GM12891 (cell line): Measurements from ENCODE around the gene KCNN2.

Source experiments
- DNase-seq: peaks from one replicate; pipeline ENCODE4 v3.0.0; 2011; ENCODE audit warnings: low spot score; ENCODE audit not compliant: insufficient read length
- FAIRE-seq: peaks from 2 replicates; lab custom pipeline; 2011; peaks lifted over from hg19 to GRCh38; lab: Jason Lieb, UNC
- PAX5 ChIP-seq: IDR thresholded peaks from 2 replicates; pipeline ENCODE4 v1.6.1; 2011; ENCODE audit warnings: low read length, moderate library complexity, mild to moderate bottlenecking; ENCODE audit not compliant: insufficient read depth, severe bottlenecking
- POLR2A ChIP-seq: IDR thresholded peaks from 2 replicates; pipeline ENCODE4 v1.6.1; 2011; ENCODE audit warnings: low read depth, low read length, control low read depth
- POLR2AphosphoS5 ChIP-seq: IDR thresholded peaks from 2 replicates; pipeline ENCODE4 v1.6.1; 2011; ENCODE audit warnings: low read depth, low read length, control low read depth
- POU2F2 ChIP-seq: IDR thresholded peaks from 2 replicates; pipeline ENCODE4 v1.6.1; 2011; ENCODE audit warnings: low read depth, mild to moderate bottlenecking, control low read depth, low read length, moderate library complexity
- SPI1 ChIP-seq: IDR thresholded peaks from 2 replicates; pipeline ENCODE4 v1.6.1; 2011; ENCODE audit warnings: low read depth, low read length, control low read depth
- TAF1 ChIP-seq: IDR thresholded peaks from 2 replicates; pipeline ENCODE4 v1.6.1; 2011; ENCODE audit warnings: low read depth, low read length, control low read depth

Gene KCNN2

DNA sequence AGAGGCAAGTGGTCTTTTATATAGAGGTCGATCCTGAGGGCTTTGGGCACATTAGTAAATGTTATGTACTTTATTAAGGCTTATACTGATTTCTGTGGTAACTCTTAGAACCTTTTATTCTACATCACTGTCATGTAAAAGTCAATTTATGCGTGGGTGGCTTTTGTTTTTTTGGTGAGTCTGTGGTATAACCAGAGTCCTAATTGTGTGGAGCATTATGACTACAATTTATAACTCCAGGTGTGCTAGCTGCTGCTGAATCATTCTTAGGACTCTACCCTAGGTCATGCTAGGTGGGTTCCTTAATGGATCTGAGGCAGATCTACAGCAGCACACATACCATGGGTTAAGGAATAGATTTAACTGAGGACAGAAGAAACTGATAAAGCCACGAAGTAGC, 33.9 kb upstream of the KCNN2 start:
- FAIRE-seq: no peak

DNA sequence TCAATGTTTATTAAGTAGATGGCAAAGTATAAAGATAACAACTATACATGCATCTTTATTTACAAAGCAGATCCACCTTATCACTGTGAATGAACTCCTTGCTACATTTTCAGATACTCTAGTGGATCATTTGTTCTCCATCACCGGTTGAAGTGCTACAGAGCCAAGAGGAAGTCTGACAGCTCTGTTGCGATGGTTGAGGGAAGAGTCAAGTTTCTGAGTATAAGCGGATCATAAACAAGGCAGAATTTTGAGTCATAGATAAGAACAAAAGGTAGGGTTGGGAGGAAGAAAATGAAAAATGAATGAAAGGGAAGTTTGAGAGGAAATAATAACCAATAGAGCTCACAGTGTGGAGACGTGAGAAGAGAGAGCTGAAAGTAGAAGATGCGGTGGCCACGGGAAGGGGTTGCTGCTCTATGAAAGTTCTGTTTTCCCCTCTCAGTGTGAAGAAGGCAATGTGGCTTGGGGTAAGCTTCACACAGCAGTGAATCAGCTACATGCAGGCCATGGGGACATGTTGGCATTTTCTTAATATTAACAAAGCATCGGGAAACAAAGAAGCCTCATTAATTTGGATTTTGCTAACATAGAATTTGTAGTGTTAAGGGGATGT, 30.8 kb upstream of the KCNN2 start:
- TF ChIP-seq POU2F2 (no peak), SPI1 (no peak), POLR2A (no peak)
- DNase-seq: no peak
- no peak for FAIRE-seq

More for the DNA sequence above, 33.9 kb upstream of the KCNN2 start:
- TF ChIP-seq PAX5 (no peak), POLR2AphosphoS5 (no peak), TAF1 (no peak), SPI1 (no peak)
- no peak for DNase-seq

- DNase-seq: no peak
- no peak for FAIRE-seq
- TF ChIP-seq PAX5: no peak
- no peak for TF ChIP-seq TAF1
- TF ChIP-seq POLR2A: no peak
- TF ChIP-seq SPI1: no peak
- TF ChIP-seq POLR2AphosphoS5: no peak
- no peak for TF ChIP-seq POU2F2
These were observed 29.4 kb upstream of the KCNN2 start for GRCh38 chr5:114332493-114332892.

DNA sequence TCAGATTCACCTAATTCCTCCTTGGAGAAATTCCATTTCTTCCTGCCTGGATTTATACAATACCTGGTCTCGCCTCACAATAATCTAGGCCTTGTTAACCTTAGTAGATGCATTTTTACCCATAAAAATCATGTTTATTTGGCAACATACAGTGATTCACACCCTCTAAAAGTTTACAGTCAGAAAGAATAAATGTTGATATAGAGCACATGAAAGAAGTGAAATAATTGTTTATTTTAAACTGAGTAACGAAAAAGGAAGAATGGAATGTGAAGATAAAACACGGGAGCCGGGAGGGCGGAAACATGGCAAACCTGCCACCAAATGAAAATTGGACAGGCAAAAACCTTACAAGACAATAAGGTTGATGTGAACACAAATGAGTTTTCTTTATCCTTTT, 28.9 kb upstream of the KCNN2 start:
- no peak for FAIRE-seq
- TF ChIP-seq TAF1 (no peak), POLR2AphosphoS5 (no peak), POLR2A (no peak), SPI1 (no peak), PAX5 (no peak), POU2F2 (no peak)
- DNase-seq: no peak

DNA sequence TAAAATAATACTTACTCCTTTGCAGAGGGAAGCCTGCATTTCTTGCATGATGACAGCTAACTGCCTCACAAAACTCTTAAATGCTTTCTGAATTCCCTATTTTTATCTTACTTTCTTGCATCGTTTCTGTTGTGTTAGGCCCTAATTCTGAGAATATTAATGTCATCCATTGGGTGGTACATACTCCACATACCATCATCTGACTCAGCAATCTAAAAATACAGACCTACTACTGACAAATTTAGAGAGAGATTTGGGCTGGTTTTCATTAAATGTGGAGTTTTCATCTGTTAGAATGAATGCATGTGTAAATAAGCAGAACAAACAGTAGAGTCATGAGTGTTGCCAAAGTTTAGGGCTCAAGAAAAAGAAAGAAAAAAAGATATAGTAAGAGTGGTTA, 26.5 kb upstream of the KCNN2 start:
- DNase-seq: no peak
- no peak for FAIRE-seq
- TF ChIP-seq SPI1 (no peak), PAX5 (no peak), POLR2AphosphoS5 (no peak), POU2F2 (no peak), POLR2A (no peak), TAF1 (no peak)

- FAIRE-seq: no peak
- no peak for TF ChIP-seq SPI1
- no peak for TF ChIP-seq POLR2AphosphoS5
- no peak for TF ChIP-seq TAF1
- TF ChIP-seq POLR2A: no peak
- no peak for TF ChIP-seq PAX5
- no peak for TF ChIP-seq POU2F2
- DNase-seq: no peak
These were observed 22.8 kb upstream of the KCNN2 start for GRCh38 chr5:114339108-114339507.

GRCh38 chr5:114346181-114346580, 15.7 kb upstream of the KCNN2 start:
- FAIRE-seq: no peak
- TF ChIP-seq PAX5 (no peak), POU2F2 (no peak), SPI1 (no peak)
- DNase-seq: no peak

DNA sequence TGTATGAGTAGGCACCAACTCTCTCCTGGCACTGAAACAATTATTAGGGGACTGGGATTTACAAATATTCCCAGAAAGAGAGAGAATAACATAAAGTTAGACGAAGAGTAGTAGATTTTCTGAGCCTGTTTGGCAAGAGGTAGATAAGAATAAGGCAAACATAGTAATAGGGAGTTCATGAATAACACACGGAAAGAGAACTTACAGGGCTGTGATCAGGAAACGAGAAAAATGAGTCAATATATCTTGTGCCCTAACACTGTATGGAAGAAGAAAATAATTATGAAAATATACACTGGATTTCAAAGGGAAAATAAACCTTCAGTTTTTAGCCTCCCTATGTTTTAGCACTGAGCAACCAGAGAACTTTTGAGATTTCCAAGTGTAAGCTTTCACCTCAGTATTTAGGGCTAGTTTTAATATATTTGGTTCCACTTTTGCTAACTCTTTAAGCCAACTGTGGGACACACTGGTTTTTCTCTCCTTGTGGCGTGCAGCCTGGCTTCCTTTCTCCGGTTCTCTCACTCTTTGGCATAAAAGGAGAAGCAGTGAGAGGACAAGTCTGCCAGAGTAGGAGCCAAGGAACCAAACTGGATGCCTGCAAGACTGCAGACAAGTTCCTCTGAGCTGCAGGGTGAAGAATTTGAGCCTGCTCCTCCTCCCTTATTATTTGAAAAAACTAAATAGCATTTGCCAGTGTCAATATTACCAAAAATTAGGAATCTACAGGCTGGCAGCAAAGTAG, 6.6 kb upstream of the KCNN2 start:
- TF ChIP-seq POLR2AphosphoS5 (no peak), PAX5 (no peak), POU2F2 (no peak), TAF1 (no peak), SPI1 (no peak)
- DNase-seq: no peak
- no peak for FAIRE-seq

DNA sequence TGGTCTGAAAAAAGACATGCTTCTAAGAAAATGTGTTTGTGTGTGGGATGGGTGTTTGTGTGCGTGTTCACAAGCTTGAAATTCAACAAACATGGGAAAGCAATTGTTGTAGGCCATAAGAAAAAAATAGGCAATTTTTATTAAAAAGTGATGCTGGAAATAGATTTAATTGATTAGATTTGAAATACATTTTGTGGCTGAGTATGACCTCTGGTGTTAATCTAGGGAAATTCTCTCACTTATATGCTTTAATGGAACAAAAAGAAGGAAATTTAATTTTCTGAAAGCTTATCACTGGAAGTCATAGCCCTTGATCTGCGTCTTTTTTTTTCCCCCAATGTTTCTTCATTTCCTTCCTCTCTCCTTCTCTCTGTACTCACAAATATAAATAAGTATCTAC, 3.5 kb upstream of the KCNN2 start:
- DNase-seq (no peak), FAIRE-seq (no peak)
- TF ChIP-seq TAF1: no peak
- TF ChIP-seq POU2F2: no peak
- TF ChIP-seq POLR2A: no peak
- no peak for TF ChIP-seq SPI1
- TF ChIP-seq POLR2AphosphoS5: no peak
- TF ChIP-seq PAX5: no peak

GRCh38 chr5:114360357-114360756, 1.5 kb upstream of the KCNN2 start:
- TF ChIP-seq SPI1: no peak
- TF ChIP-seq TAF1: no peak
- TF ChIP-seq POU2F2: no peak
- TF ChIP-seq POLR2AphosphoS5: no peak
- TF ChIP-seq PAX5: no peak
- no peak for TF ChIP-seq POLR2A
- FAIRE-seq (no peak), DNase-seq (no peak)
